ENCODE measurements around the gene SLC29A3.
"Not testable (repeated sequence)": the region's sequence is repeated elsewhere in the genome, so short reads cannot be mapped to it uniquely, and the experiment has no call there.

Gene SLC29A3

DNA sequence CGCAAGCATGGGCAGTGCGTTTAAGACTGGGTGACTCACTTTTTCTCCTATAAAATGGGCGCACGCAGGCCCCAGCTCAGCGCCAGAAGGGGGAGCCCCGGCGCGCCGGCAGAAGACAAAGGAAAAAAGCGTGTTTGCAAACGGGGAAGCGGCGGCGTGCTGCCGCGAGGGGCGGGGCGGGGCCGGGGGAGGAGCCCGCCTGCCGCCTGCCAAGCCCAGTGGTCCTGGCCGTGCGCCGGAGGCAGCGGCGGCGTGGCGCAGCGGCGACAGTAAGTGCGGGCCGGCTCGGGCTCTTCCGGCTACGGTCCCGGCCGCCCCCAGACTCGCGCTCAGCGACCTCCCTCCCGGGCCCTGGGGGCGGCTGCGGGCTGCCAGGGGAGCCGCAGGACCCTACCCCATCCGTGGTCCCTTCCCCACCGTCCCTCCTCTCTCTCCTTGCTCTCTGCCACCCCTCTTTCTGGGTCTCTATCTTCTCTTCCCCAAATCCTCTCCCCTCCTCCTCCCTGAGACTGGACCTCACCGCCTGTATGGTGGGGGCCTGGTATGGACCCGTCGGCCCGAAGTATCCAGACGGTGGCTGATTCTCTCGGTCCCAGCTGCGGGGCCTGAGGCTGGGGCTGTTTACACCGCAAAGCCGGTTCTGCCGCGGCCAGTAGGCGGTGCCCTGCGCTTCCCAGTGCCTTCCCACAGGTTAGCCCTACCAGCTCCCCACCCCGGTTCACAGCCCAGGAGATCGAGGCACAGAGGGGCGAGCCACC, at the start of gene SLC29A3:
SLC29A3 (plus strand) TSS at position 218 of the 758 bp plus-strand sequence; CDS start at position 269, 51 bp downstream.
- Mint-ChIP-seq H3K4me1 (ENCODE audit: low read depth) (peaks cover 25% of the 10 kb centered on the region), H3K27me3 (ENCODE audit: low read depth) (no peaks in the 10 kb centered on the region), H3K4me3 (peak within 1 kb of the TSS; percentile 97), H3K9me3 (no peaks in the 10 kb centered on the region), H3K36me3 (ENCODE audit: low read depth) (peaks cover 11% of the 10 kb centered on the region), H3K27ac (peak within 1 kb of the TSS; percentile 88)
- peak; percentile 89 for DNase-seq (ENCODE audit: low spot score)

DNA sequence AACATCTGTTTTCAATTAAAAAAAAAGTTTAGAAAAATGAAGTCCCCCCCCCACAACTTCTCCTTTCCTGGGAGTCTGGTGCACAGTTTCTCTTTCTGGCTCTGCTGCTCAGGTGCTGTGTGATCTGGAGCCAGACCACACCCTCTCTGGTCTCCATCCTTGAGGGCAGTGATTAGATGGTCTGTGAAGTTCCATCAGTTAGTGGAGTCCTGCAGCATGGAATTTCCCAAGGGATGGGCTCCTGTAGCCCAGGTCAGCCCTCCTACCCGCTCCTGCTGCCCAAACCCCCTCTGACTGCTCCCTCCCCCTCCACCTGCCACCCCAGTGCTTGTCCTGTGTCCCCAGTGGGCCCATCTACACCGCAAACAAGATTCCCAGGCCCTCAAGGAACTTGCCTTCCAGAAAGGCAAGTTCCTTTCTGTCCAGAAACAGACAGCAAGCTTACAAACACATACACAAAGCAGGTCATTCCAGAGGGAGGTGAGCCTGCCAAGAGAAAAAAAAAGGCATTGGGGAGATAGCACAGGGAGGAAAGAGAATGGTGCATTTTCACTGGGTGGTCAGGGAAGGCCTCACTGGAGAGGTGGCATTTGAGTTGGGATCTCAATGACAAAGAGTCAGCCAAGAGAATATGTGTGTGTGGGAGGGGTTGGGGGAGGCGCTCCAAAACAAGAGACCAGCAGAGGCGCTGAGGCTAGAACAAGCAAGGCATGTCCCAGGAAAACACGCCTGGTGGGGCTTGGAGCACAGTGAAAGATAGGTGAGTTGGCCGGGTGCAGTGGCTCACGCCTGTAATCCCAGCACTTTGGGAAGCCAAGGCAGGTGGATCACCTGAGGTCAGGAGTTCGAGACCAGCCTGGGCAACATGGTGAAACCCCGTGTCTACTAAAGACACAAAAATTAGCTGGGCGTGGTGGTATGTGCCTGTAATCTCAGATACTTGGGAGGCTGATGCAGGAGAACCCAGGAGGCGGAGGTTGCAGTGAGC, 49.5 kb upstream of the SLC29A3 start:
- DNase-seq (ENCODE audit: low spot score), result no peak
- Mint-ChIP-seq H3K27me3 (ENCODE audit: low read depth) (no peaks in the 10 kb centered on the region), H3K4me1 (ENCODE audit: low read depth) (no peaks in the 10 kb centered on the region), H3K36me3 (ENCODE audit: low read depth) (no peaks in the 10 kb centered on the region), H3K27ac (no peak overlapping the region), H3K4me3 (no peak overlapping the region), H3K9me3 (no peaks in the 10 kb centered on the region)

- no peak overlapping the region for H3K4me3 Mint-ChIP-seq
- no peaks in the 10 kb centered on the region for H3K27me3 Mint-ChIP-seq (ENCODE audit: low read depth)
- no peaks in the 10 kb centered on the region for H3K36me3 Mint-ChIP-seq (ENCODE audit: low read depth)
- H3K27ac Mint-ChIP-seq, result no peak overlapping the region
- H3K9me3 Mint-ChIP-seq, result no peaks in the 10 kb centered on the region
- DNase-seq (ENCODE audit: low spot score), result peak; percentile 6
- H3K4me1 Mint-ChIP-seq (ENCODE audit: low read depth), result no peaks in the 10 kb centered on the region
These were observed 48.5 kb upstream of the SLC29A3 start for GRCh38 chr10:71270301-71271220.

DNA sequence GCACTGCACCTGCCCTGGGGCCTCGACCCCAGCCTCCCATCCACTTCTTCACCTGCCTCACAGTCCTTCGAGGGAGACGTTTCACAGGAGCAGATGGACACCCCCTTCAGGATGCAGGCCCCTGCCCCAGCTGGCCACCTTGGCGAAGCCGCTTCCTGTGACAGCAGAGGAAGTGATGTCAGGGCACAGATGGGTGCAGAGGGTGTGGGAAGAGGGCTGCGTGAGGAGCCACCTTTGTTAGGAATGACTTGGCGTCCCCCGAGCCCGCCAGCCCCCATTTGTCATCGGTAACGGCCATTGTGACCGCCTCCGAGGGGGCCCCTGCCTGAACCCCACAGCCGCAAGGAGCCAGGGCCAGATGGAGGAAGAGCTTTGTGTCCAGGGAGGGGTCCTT, 47.4 kb upstream of the SLC29A3 start:
- Mint-ChIP-seq H3K36me3 (ENCODE audit: low read depth) (no peaks in the 10 kb centered on the region), H3K27me3 (ENCODE audit: low read depth) (no peaks in the 10 kb centered on the region), H3K4me3 (no peak overlapping the region), H3K4me1 (ENCODE audit: low read depth) (no peaks in the 10 kb centered on the region), H3K9me3 (no peaks in the 10 kb centered on the region), H3K27ac (no peak overlapping the region)
- no peak for DNase-seq (ENCODE audit: low spot score)

- H3K27me3 Mint-ChIP-seq (ENCODE audit: low read depth), result no peaks in the 10 kb centered on the region
- DNase-seq (ENCODE audit: low spot score), result no peak
- no peak overlapping the region for H3K27ac Mint-ChIP-seq
These were observed 46.8 kb upstream of the SLC29A3 start for GRCh38 chr10:71272056-71272771.

GRCh38 chr10:71272974-71273373, 46.1 kb upstream of the SLC29A3 start:
- not testable (repeated sequence) for H3K9me3 Mint-ChIP-seq; H3K36me3 Mint-ChIP-seq (ENCODE audit: low read depth); H3K4me3 Mint-ChIP-seq; H3K27me3 Mint-ChIP-seq (ENCODE audit: low read depth); H3K4me1 Mint-ChIP-seq (ENCODE audit: low read depth); DNase-seq (ENCODE audit: low spot score); H3K27ac Mint-ChIP-seq

More at GRCh38 chr10:71272056-71272771, 46.8 kb upstream of the SLC29A3 start:
- Mint-ChIP-seq H3K4me3 (no peak overlapping the region), H3K4me1 (ENCODE audit: low read depth) (no peaks in the 10 kb centered on the region), H3K9me3 (no peaks in the 10 kb centered on the region), H3K36me3 (ENCODE audit: low read depth) (no peaks in the 10 kb centered on the region)

DNA sequence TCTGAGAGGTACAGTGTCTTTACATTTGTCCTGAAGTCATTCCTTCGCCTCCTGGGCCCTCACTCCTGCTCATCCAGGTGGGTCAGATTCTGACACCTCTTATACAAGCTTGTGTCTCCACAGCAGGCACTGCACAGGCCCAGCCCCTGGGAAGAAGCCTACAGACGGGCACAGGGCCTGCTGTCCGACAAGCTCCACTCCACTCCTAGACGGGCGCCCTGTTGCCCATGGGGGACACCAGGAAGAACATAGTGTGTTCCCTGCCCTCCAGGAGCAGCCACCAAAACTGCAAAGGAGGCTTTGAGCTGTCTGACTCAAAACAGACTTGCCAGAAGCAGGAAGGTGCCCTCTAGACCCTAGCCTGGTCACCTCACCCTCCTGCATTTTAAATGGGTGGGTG, 45.6 kb upstream of the SLC29A3 start:
- H3K4me1 Mint-ChIP-seq (ENCODE audit: low read depth), result no peaks in the 10 kb centered on the region
- no peaks in the 10 kb centered on the region for H3K36me3 Mint-ChIP-seq (ENCODE audit: low read depth)
- no peak for DNase-seq (ENCODE audit: low spot score)
- H3K27me3 Mint-ChIP-seq (ENCODE audit: low read depth), result no peaks in the 10 kb centered on the region
- no peak overlapping the region for H3K27ac Mint-ChIP-seq
- H3K4me3 Mint-ChIP-seq, result no peak overlapping the region
- H3K9me3 Mint-ChIP-seq, result no peaks in the 10 kb centered on the region

- H3K4me3 Mint-ChIP-seq, result no peak overlapping the region
- H3K9me3 Mint-ChIP-seq, result no peaks in the 10 kb centered on the region
- DNase-seq (ENCODE audit: low spot score), result no peak
- H3K36me3 Mint-ChIP-seq (ENCODE audit: low read depth), result no peaks in the 10 kb centered on the region
- no peaks in the 10 kb centered on the region for H3K27me3 Mint-ChIP-seq (ENCODE audit: low read depth)
- no peaks in the 10 kb centered on the region for H3K4me1 Mint-ChIP-seq (ENCODE audit: low read depth)
- no peak overlapping the region for H3K27ac Mint-ChIP-seq
These were observed 43.9 kb upstream of the SLC29A3 start for GRCh38 chr10:71274901-71275796.

- H3K36me3 Mint-ChIP-seq (ENCODE audit: low read depth), result no peaks in the 10 kb centered on the region
- no peak for DNase-seq (ENCODE audit: low spot score)
- no peaks in the 10 kb centered on the region for H3K27me3 Mint-ChIP-seq (ENCODE audit: low read depth)
- H3K4me1 Mint-ChIP-seq (ENCODE audit: low read depth), result no peaks in the 10 kb centered on the region
- no peak overlapping the region for H3K4me3 Mint-ChIP-seq
- H3K27ac Mint-ChIP-seq, result no peak overlapping the region
- no peaks in the 10 kb centered on the region for H3K9me3 Mint-ChIP-seq
These were observed 42.2 kb upstream of the SLC29A3 start for GRCh38 chr10:71276873-71277272.

GRCh38 chr10:71277914-71278665, 41.0 kb upstream of the SLC29A3 start:
- Mint-ChIP-seq H3K9me3 (no peaks in the 10 kb centered on the region), H3K4me3 (no peak overlapping the region), H3K4me1 (ENCODE audit: low read depth) (no peaks in the 10 kb centered on the region), H3K27me3 (ENCODE audit: low read depth) (no peaks in the 10 kb centered on the region), H3K36me3 (ENCODE audit: low read depth) (no peaks in the 10 kb centered on the region), H3K27ac (no peak overlapping the region)
- no peak for DNase-seq (ENCODE audit: low spot score)

- no peaks in the 10 kb centered on the region for H3K36me3 Mint-ChIP-seq (ENCODE audit: low read depth)
- no peak overlapping the region for H3K4me3 Mint-ChIP-seq
- H3K4me1 Mint-ChIP-seq (ENCODE audit: low read depth), result no peaks in the 10 kb centered on the region
- DNase-seq (ENCODE audit: low spot score), result no peak
- no peaks in the 10 kb centered on the region for H3K9me3 Mint-ChIP-seq
- no peak overlapping the region for H3K27ac Mint-ChIP-seq
- no peaks in the 10 kb centered on the region for H3K27me3 Mint-ChIP-seq (ENCODE audit: low read depth)
These were observed 40.1 kb upstream of the SLC29A3 start for GRCh38 chr10:71278691-71279588.
